Cardiac fibroblast (primary cell): Measurements from ENCODE around the gene RASGRP1.

Experiments used
- DNase-seq, 2 donors: peaks; one replicate each; pipeline versions ENCODE4 v3.0.0 to v3.0.0-alpha.2; 2010; ENCODE audit warnings: low read depth in 2 of 2
- H3K4me3 ChIP-seq, 2 donors: replicated peaks in 1 of 2; 1 replicate in 1 of 2; 2 replicates in 1 of 2; pipeline ENCODE4 v1.5.1; 2011; ENCODE audit warnings: low read depth in 2 of 2, low read length in 2 of 2, mild to moderate bottlenecking in 2 of 2, moderate library complexity in 1 of 2
- CTCF ChIP-seq: IDR thresholded peaks from one replicate; pipeline ENCODE4 v1.5.1; 2011; ENCODE audit warnings: low read depth, mild to moderate bottlenecking, low read length, inconsistent platforms

RASGRP1 gene

GRCh38 chr15:38577424-38577987, 12.9 kb upstream of the RASGRP1 start:
- no peak for DNase-seq
- H3K4me3 ChIP-seq: no peak overlapping the region
- no peak for TF ChIP-seq CTCF

GRCh38 chr15:38576837-38577236, 12.2 kb upstream of the RASGRP1 start:
- DNase-seq: no peak
- no peak overlapping the region for H3K4me3 ChIP-seq
- TF ChIP-seq CTCF: no peak

- no peak for DNase-seq
- no peak overlapping the region for H3K4me3 ChIP-seq
- TF ChIP-seq CTCF: no peak
These were observed 11.6 kb upstream of the RASGRP1 start for GRCh38 chr15:38576261-38576660.

GRCh38 chr15:38565287-38565670, 665 bp upstream of the RASGRP1 start:
- H3K4me3 ChIP-seq: no peak overlapping the region
- DNase-seq: no peak
- TF ChIP-seq CTCF: no peak

- DNase-seq: peak; percentile 42 to 50
- peak overlapping the region; percentile 41 to 49 for H3K4me3 ChIP-seq
- TF ChIP-seq CTCF: peak; percentile 68
These were observed 693 bp downstream of the RASGRP1 start for GRCh38 chr15:38563723-38564519.

- no peak overlapping the region for H3K4me3 ChIP-seq
- no peak for DNase-seq
- TF ChIP-seq CTCF: no peak
These were observed 2.3 kb downstream of the RASGRP1 start for GRCh38 chr15:38562278-38562677.
